SKM-1 (cell line): ENCODE data around the gene AMOTL2.

Source experiments
- DNase-seq: peaks from one replicate; lab custom pipeline; 2025; ENCODE audit not compliant: unreplicated experiment; lab: John Stamatoyannopoulos, UW

AMOTL2 gene

GRCh38 chr3:134317106-134317947, 56.9 kb downstream of the AMOTL2 start:
- DNase-seq: no peak

- DNase-seq: no peak
Measured at GRCh38 chr3:134315286-134316106, 58.8 kb downstream of the AMOTL2 start.

- no peak for DNase-seq
Measured at GRCh38 chr3:134314588-134315285, 59.5 kb downstream of the AMOTL2 start.

GRCh38 chr3:134313847-134314587, 60.2 kb downstream of the AMOTL2 start:
- DNase-seq: no peak

GRCh38 chr3:134312873-134313846, 61.1 kb downstream of the AMOTL2 start:
- no peak for DNase-seq

- DNase-seq: no peak
Measured at GRCh38 chr3:134312072-134312872, 62.0 kb downstream of the AMOTL2 start.

- DNase-seq: no peak
Measured at GRCh38 chr3:134311693-134312071, 62.6 kb downstream of the AMOTL2 start.

GRCh38 chr3:134311265-134311664, 63.0 kb downstream of the AMOTL2 start:
- no peak for DNase-seq

GRCh38 chr3:134309987-134310700, 64.1 kb downstream of the AMOTL2 start:
- no peak for DNase-seq

- DNase-seq: peak; percentile 35
Measured at GRCh38 chr3:134308350-134308891, 65.8 kb downstream of the AMOTL2 start.

GRCh38 chr3:134307425-134307824, 66.8 kb downstream of the AMOTL2 start:
- DNase-seq: no peak

GRCh38 chr3:134306320-134306719, 67.9 kb downstream of the AMOTL2 start:
- DNase-seq: no peak
